Sigmoid colon (tissue), 7 donors: ENCODE results near the gene MROH2A. TPM values are rescaled to one million over a fixed set of nuclear protein-coding genes. Genes with fewer than 3 reads are reported as not detected.

ENCODE experiments used
- DNase-seq: peaks from one replicate; pipeline ENCODE4 v3.0.0-alpha.2; 2019
- H3K27ac ChIP-seq, 4 donors: fragments of 200-600 bp; sonication (generic); one replicate each; pipeline ENCODE4 v1.5.1; 2016 to 2019; ENCODE audit warnings: mild to moderate bottlenecking in 1 of 4
- H3K27me3 ChIP-seq, 3 donors: fragments of 200-600 bp; sonication (generic); one replicate each; pipeline ENCODE4 v1.5.1; 2019; ENCODE audit warnings: mild to moderate bottlenecking in 1 of 3
- H3K36me3 ChIP-seq, 4 donors: fragments of 200-600 bp; sonication (generic); one replicate each; pipeline ENCODE4 v1.5.1; 2016 to 2019
- H3K4me1 ChIP-seq, 4 donors: fragments of 200-600 bp; sonication (generic); one replicate each; pipeline ENCODE4 v1.5.1; 2017 to 2019
- H3K4me3 ChIP-seq, 4 donors: fragments of 200-600 bp; sonication (generic); one replicate each; pipeline ENCODE4 v1.5.1; 2017 to 2019; ENCODE audit warnings: mild to moderate bottlenecking in 2 of 4, moderate library complexity in 1 of 4
- H3K9me3 ChIP-seq, 4 donors: fragments of 200-600 bp in 3 of 4; sonication (generic) in 3 of 4; one replicate each; pipeline versions ENCODE4 v1.5.1 to v1.6.1; 2013 to 2019
- EP300 ChIP-seq, 4 donors: sonication (generic); formaldehyde crosslinking; IDR thresholded peaks; one replicate each; pipeline ENCODE4 v1.6.1; 2017; ENCODE audit warnings: antibody characterized with exemption in 4 of 4
- POLR2A ChIP-seq, 2 donors: fragments of 450-650 bp; IDR thresholded peaks; one replicate each; pipeline ENCODE4 v1.6.1; 2016; ENCODE audit warnings: antibody characterized with exemption in 2 of 2, mild to moderate bottlenecking in 2 of 2, moderate library complexity in 2 of 2
- POLR2AphosphoS5 ChIP-seq, 4 donors: sonication (generic); formaldehyde crosslinking; IDR thresholded peaks; one replicate each; pipeline ENCODE4 v1.6.1; 2017; ENCODE audit warnings: antibody characterized with exemption in 4 of 4
- WGBS, 2 donors: extraction: QIAGEN DNeasy Blood & Tissue Kit; methylation state at CpG; one replicate each; pipeline ENCODE4 v1.1.7; 2013; 5-methylcytosine and 5-hydroxymethylcytosine counted together
- intact Hi-C: fragments of 100-400 bp; cut with DNase I; formaldehyde crosslinking; loops from one replicate; pipeline ENCODE4 v1.15.1; 2023
- polyA plus RNA-seq, 3 donors: library from polyadenylated mRNA; stranded (reverse); fragments of 200-250 nt; gene quantifications; one replicate each; pipeline ENCODE4 v1.2.3, GENCODE V29; 2013
- total RNA-seq, 4 donors: library from RNA; depleted of rRNA; stranded (reverse); fragments of >200 nt; gene quantifications; one replicate each; pipeline ENCODE4 v1.1.0, GENCODE V29; 2016
- TF ChIP-seq, protein P1 (sequence below), 4 experiments: fragments of 450-650 bp in 3 of 4; fragments of 200-600 bp in 1 of 4; IDR thresholded peaks; one replicate each; pipeline ENCODE4 v1.5.1; 2016 to 2019; ENCODE audit warnings: antibody characterized with exemption in 4 of 4, mild to moderate bottlenecking in 3 of 4, moderate library complexity in 2 of 4
- donor health status: healthy with polysubstance abuse.
- donor health status: Bipolar disorder and iron deficiency.
- donor health status: healthy.

The MROH2A gene
- total and polyA plus RNA-seq, 7 donors = 0.06 TPM; not detected in 6

DNA sequence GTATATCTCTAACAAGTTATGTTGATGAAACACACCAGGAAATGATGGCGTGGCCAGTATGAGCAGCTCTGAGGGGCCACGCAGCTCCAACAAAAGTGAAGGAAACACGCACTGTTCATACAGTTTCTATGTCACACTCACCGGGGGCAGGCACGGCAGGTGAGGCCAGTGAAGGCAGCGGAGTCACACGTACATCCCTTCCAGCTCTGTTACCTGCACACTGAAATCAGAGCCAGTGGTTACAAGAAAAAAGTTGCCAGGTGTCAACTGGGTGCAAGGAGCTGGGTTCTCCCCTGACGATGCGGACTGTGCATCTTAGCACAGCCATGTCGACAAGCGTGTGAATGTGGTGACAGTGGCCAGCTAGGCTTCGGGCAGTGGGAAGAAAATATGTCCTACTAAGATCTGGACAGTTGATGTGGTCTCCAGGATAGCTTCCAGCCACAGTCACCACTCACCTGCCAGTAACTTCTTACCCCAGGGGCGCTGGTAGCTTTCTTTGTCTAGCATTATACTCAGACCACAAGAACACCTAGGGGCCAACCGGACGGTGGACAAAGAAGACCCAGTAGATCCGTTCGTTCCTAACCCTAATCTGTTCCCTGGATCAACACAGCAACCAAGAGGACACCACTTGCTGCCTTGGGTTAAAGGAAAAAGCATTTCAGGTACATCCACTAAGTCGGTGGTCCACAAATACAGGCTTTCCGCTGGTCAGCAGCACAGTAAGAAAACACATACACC, 66.1 kb downstream of the MROH2A start:
- peak; percentile 30 for DNase-seq

DNA sequence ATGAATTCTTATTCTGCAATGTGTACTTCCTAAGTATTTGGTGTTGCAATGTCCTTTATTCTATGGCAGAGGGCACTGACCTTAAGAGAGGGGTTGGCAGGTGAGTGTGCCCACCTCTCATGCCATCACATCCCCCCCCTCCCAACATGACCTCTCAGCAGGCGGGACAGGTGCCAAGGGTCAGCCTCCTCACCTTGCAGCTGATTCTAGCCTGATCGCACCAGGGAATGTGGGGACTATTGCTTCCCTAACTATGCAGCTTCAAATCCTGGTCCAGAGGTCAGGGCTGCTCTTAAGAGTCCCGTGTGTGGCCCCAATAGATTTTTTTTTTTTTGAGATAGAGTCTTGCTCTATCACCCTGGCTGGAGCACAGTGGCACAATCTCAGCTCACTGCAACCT, 66.7 kb downstream of the MROH2A start:
- H3K9me3 ChIP-seq = no peaks in the 10 kb centered on the region
- H3K36me3 ChIP-seq = no peaks in the 10 kb centered on the region
- H3K4me3 ChIP-seq = no peak overlapping the region
- TF ChIP-seq POLR2AphosphoS5 (IDR thresholded peaks at IDR 0.05) (no peak), POLR2A (IDR thresholded peaks at IDR 0.05) (no peak), EP300 (IDR thresholded peaks at IDR 0.05) (no peak)
- TF ChIP-seq, protein P1, sequence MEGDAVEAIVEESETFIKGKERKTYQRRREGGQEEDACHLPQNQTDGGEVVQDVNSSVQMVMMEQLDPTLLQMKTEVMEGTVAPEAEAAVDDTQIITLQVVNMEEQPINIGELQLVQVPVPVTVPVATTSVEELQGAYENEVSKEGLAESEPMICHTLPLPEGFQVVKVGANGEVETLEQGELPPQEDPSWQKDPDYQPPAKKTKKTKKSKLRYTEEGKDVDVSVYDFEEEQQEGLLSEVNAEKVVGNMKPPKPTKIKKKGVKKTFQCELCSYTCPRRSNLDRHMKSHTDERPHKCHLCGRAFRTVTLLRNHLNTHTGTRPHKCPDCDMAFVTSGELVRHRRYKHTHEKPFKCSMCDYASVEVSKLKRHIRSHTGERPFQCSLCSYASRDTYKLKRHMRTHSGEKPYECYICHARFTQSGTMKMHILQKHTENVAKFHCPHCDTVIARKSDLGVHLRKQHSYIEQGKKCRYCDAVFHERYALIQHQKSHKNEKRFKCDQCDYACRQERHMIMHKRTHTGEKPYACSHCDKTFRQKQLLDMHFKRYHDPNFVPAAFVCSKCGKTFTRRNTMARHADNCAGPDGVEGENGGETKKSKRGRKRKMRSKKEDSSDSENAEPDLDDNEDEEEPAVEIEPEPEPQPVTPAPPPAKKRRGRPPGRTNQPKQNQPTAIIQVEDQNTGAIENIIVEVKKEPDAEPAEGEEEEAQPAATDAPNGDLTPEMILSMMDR (IDR thresholded peaks at IDR 0.05) = no peak
- no peak for DNase-seq
- 87 to 96% methylated on average over 3 of the region's 3 CpGs for WGBS, 2 donors
- no peaks in the 10 kb centered on the region for H3K27me3 ChIP-seq
- intact Hi-C loops = no loop called here
- H3K27ac ChIP-seq = no peak overlapping the region
- H3K4me1 ChIP-seq = no peaks in the 10 kb centered on the region

More for the DNA sequence above, 66.1 kb downstream of the MROH2A start:
- intact Hi-C loops = no loop called here
- Histone ChIP-seq H3K9me3 (no peaks in the 10 kb centered on the region), H3K36me3 (no peaks in the 10 kb centered on the region), H3K27me3 (no peaks in the 10 kb centered on the region), H3K27ac (no peak overlapping the region), H3K4me1 (no peaks in the 10 kb centered on the region), H3K4me3 (no peak overlapping the region)
- TF ChIP-seq POLR2A (IDR thresholded peaks at IDR 0.05) (no peak), EP300 (IDR thresholded peaks at IDR 0.05) (no peak), POLR2AphosphoS5 (IDR thresholded peaks at IDR 0.05) (no peak)
- TF ChIP-seq, protein P1 (IDR thresholded peaks at IDR 0.05) = no peak
- 95% methylated on average over 19 of the region's 19 CpGs for WGBS, 2 donors

DNA sequence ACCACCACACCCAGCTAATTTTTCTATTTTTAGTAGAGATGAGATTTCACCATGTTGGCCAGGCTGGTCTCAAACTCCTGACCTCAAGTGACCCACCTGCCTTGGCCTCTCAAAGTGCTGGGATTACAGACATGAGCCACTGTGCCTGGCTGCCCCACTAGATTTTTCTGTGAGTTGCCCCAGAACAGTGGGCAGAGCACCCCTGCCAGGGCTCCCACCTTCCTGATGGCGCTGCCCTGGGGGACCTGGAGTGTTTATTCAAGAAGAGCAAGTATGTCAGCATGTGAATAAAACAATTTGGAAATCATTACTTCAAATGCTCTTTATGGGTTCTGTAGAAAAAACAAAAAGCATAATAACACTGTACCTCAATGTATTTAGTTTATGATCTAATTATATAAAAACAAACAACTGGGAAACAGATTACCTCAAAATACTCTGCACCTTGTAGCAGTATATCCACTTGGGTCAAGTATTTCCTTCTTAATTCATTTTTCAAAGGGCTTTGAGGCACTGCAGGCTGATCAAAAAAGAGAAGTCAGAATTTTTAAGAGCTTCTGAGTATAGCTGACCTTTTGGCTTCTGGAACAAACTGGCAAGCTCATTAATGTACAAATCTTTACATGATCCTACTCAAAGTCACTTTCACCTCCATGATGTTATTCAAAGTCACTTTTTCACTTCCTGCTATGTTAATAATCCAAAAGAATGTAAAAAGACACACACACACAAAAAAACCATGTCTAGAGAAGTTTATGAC, 67.4 kb downstream of the MROH2A start:
- no peak for TF ChIP-seq POLR2AphosphoS5 (IDR thresholded peaks at IDR 0.05)
- TF ChIP-seq POLR2A (IDR thresholded peaks at IDR 0.05) = no peak
- TF ChIP-seq, protein P1 (IDR thresholded peaks at IDR 0.05) = no peak
- no peak for TF ChIP-seq EP300 (IDR thresholded peaks at IDR 0.05)
- Histone ChIP-seq H3K27ac (no peak overlapping the region), H3K9me3 (no peaks in the 10 kb centered on the region), H3K4me3 (no peak overlapping the region), H3K4me1 (no peaks in the 10 kb centered on the region), H3K27me3 (no peaks in the 10 kb centered on the region), H3K36me3 (no peaks in the 10 kb centered on the region)
- intact Hi-C loops = no loop called here
- DNase-seq = no peak
- WGBS, 2 donors = 97 to 99% methylated on average over 1 of the region's 1 CpG

DNA sequence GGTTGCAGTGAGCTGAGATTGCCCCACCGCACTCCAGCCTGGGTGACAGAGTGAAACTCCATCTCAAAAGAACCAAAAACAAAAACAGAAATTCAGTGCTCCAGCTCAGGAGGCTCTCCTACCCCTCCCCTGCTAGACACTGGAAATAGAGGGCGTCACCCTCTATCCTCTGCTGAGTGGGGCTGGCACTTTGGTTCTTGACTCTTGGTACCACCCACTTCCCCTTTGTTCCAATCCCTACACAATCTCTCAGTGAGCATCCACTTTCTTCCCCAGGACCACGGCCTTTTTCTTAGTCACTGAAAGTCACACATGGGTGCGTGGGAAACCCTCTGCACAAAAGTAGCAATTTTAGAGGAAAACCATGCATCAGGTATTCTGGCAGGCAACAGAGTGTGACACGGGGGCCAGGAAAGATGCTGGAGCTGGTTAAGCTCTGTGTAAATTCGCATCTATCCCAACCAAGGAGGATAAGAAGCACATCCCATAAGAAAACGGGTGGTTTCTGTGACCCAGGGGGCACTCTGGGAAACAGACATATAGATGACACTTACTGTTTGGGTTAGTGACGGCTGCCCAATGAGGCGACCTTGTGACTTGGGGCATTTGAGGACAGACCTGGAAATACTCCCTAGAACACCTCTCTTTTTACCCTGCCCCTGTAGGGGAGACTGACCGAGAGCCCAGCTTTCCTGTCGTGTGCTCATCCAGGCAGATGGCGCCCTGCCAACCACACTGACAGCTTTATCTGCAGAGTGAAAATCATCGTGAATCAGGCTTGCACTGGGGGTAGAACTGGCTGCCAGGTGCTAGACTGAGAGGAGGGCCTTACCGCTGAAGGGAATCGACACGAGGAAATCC, 68.5 kb downstream of the MROH2A start:
- peaks cover 0 to 8% (median 0%) of the 10 kb centered on the region in 3 donors for H3K27me3 ChIP-seq
- H3K4me1 ChIP-seq = no peaks in the 10 kb centered on the region
- intact Hi-C loops = no loop called here
- no peaks in the 10 kb centered on the region for H3K36me3 ChIP-seq
- no peak overlapping the region for H3K27ac ChIP-seq
- no peak for DNase-seq
- no peaks in the 10 kb centered on the region for H3K9me3 ChIP-seq
- TF ChIP-seq, protein P1 (IDR thresholded peaks at IDR 0.05) = no peak
- TF ChIP-seq POLR2AphosphoS5 (IDR thresholded peaks at IDR 0.05) = no peak
- WGBS, 2 donors = 87 to 95% methylated on average over 16 of the region's 16 CpGs
- H3K4me3 ChIP-seq = no peak overlapping the region
